H9 (cell line): ENCODE measurements around the gene ERI3. TPM values are rescaled to one million over a fixed set of nuclear protein-coding genes. Genes with fewer than 3 reads are reported as not detected.

Source experiments
- DNase-seq: peaks from one replicate; pipeline ENCODE4 v3.0.0-alpha.2; 2017
- H2AFZ ChIP-seq: one replicate; pipeline ENCODE4 v1.6.1; 2013; ENCODE audit warnings: mild to moderate bottlenecking, low read length, control low read depth, moderate library complexity
- H2AK5ac ChIP-seq: 2 replicates; pipeline ENCODE4 v1.6.1; 2013; ENCODE audit warnings: low read length, control low read depth, mixed read lengths; ENCODE audit not compliant: insufficient read length
- H2BK120ac ChIP-seq: one replicate; pipeline ENCODE4 v1.6.1; 2013; ENCODE audit warnings: low read depth, mild to moderate bottlenecking, low read length, control low read depth, inconsistent platforms; ENCODE audit not compliant: poor library complexity, severe bottlenecking
- H2BK12ac ChIP-seq: 2 replicates; pipeline ENCODE4 v1.6.1; 2013; ENCODE audit warnings: low read length, control low read depth, mixed read lengths, low read depth; ENCODE audit not compliant: insufficient read length
- H2BK15ac ChIP-seq: 2 replicates; pipeline ENCODE4 v1.6.1; 2013; ENCODE audit warnings: low read depth, low read length, control low read depth
- H2BK20ac ChIP-seq: one replicate; pipeline ENCODE4 v1.6.1; 2013; ENCODE audit warnings: low read depth, mild to moderate bottlenecking, low read length, control low read depth, inconsistent platforms; ENCODE audit not compliant: poor library complexity, severe bottlenecking
- H2BK5ac ChIP-seq: 2 replicates; pipeline ENCODE4 v1.6.1; 2013; ENCODE audit warnings: low read length, control low read depth, mixed read lengths; ENCODE audit not compliant: insufficient read length
- H3K14ac ChIP-seq: 2 replicates; pipeline ENCODE4 v1.6.1; 2013; ENCODE audit warnings: low read length, control low read depth; ENCODE audit not compliant: insufficient read depth
- H3K18ac ChIP-seq: 2 replicates; pipeline ENCODE4 v1.6.1; 2013; ENCODE audit warnings: low read depth, mild to moderate bottlenecking, mixed read lengths, low read length, control low read depth; ENCODE audit not compliant: insufficient read length
- H3K23ac ChIP-seq: 2 replicates; pipeline ENCODE4 v1.6.1; 2013; ENCODE audit warnings: low read length, control low read depth, mixed read lengths, low read depth; ENCODE audit not compliant: insufficient read length
- H3K23me2 ChIP-seq: 2 replicates; pipeline ENCODE4 v1.6.1; 2013; ENCODE audit warnings: low read depth, mild to moderate bottlenecking, mixed read lengths, low read length, control low read depth; ENCODE audit not compliant: insufficient read length, poor library complexity, severe bottlenecking
- H3K27ac ChIP-seq: 2 replicates; pipeline ENCODE4 v1.5.1; 2013; ENCODE audit warnings: low read length, control low read depth, mixed read lengths, low read depth; ENCODE audit not compliant: insufficient read length
- H3K27me3 ChIP-seq: 2 replicates; pipeline ENCODE4 v1.6.1; 2013; ENCODE audit warnings: low read length, control low read depth, inconsistent platforms; ENCODE audit not compliant: insufficient read depth
- H3K4ac ChIP-seq: 2 replicates; pipeline ENCODE4 v1.6.1; 2013; ENCODE audit warnings: low read depth, mild to moderate bottlenecking, control low read depth, inconsistent platforms, low read length, moderate library complexity
- H3K4me1 ChIP-seq: 2 replicates; pipeline ENCODE4 v1.6.1; 2013; ENCODE audit warnings: low read length, control low read depth, inconsistent platforms; ENCODE audit not compliant: insufficient read depth
- H3K4me2 ChIP-seq: 2 replicates; pipeline ENCODE4 v1.6.1; 2013; ENCODE audit warnings: low read length, control low read depth, mixed read lengths; ENCODE audit not compliant: insufficient read length, insufficient read depth
- H3K56ac ChIP-seq: 2 replicates; pipeline ENCODE4 v1.6.1; 2013; ENCODE audit warnings: low read depth, mild to moderate bottlenecking, mixed read lengths, low read length, control low read depth; ENCODE audit not compliant: insufficient read length
- H3K79me1 ChIP-seq: 2 replicates; pipeline ENCODE4 v1.6.1; 2013; ENCODE audit warnings: low read depth, mild to moderate bottlenecking, moderate library complexity, low read length, control low read depth, inconsistent platforms; ENCODE audit not compliant: insufficient read depth, poor library complexity, severe bottlenecking
- H3K79me2 ChIP-seq: 2 replicates; pipeline ENCODE4 v1.6.1; 2013; ENCODE audit warnings: low read length, control low read depth, inconsistent platforms; ENCODE audit not compliant: insufficient read depth
- H3K9ac ChIP-seq: 2 replicates; pipeline ENCODE4 v1.6.1; 2013; ENCODE audit warnings: low read length, control low read depth, mixed read lengths; ENCODE audit not compliant: insufficient read length; ENCODE audit errors: extremely low read depth
- H3K9me3 ChIP-seq: one replicate; pipeline ENCODE4 v1.6.1; 2013; ENCODE audit warnings: low read depth, low read length, inconsistent platforms; ENCODE audit not compliant: control insufficient read depth
- H3T11ph ChIP-seq: one replicate; pipeline ENCODE4 v1.6.1; 2013; ENCODE audit warnings: mild to moderate bottlenecking, low read length, control low read depth, inconsistent platforms
- H4K20me1 ChIP-seq: one replicate; pipeline ENCODE4 v1.6.1; 2013; ENCODE audit not compliant: control insufficient read depth, insufficient read length, insufficient read depth
- H4K5ac ChIP-seq: 2 replicates; pipeline ENCODE4 v1.6.1; 2013; ENCODE audit warnings: low read depth, mild to moderate bottlenecking, mixed read lengths, low read length, control low read depth; ENCODE audit not compliant: insufficient read length
- H4K8ac ChIP-seq: replicated peaks from 2 replicates; pipeline ENCODE4 v1.6.1; 2013; ENCODE audit warnings: low read length, control low read depth, mixed read lengths, low read depth; ENCODE audit not compliant: insufficient read length
- H4K91ac ChIP-seq: 2 replicates; pipeline ENCODE4 v1.6.1; 2013; ENCODE audit warnings: low read depth, mild to moderate bottlenecking, moderate library complexity, mixed read lengths, low read length, control low read depth; ENCODE audit not compliant: insufficient read length
- H3K27ac Mint-ChIP-seq, 3 experiments: 2 replicates in 2 of 3; 3 replicates in 1 of 3; pipeline ENCODE4 v1.8.0; 2020 to 2021; ENCODE audit warnings: mixed read lengths in 3 of 3, mild to moderate bottlenecking in 1 of 3, moderate library complexity in 1 of 3
- H3K27me3 Mint-ChIP-seq: 2 replicates; pipeline ENCODE4 v1.8.0; 2021; ENCODE audit warnings: low read depth, mild to moderate bottlenecking, moderate library complexity, mixed read lengths
- H3K36me3 Mint-ChIP-seq, 3 experiments: 2 replicates in 2 of 3; 3 replicates in 1 of 3; pipeline ENCODE4 v1.8.0; 2020 to 2021; ENCODE audit warnings: low read depth in 3 of 3, mixed read lengths in 3 of 3; ENCODE audit not compliant: insufficient read depth in 1 of 3
- H3K4me1 Mint-ChIP-seq, 2 experiments: 2 replicates each; pipeline ENCODE4 v1.8.0; 2020; ENCODE audit warnings: mixed read lengths in 2 of 2
- H3K4me3 Mint-ChIP-seq, 2 experiments: 2 replicates in 1 of 2; 3 replicates in 1 of 2; pipeline ENCODE4 v1.8.0; 2020 to 2021; ENCODE audit warnings: mild to moderate bottlenecking in 2 of 2, mixed read lengths in 2 of 2, moderate library complexity in 1 of 2
- H3K9me3 Mint-ChIP-seq, 2 experiments: 2 replicates in 1 of 2; 3 replicates in 1 of 2; pipeline ENCODE4 v1.8.0; 2020; ENCODE audit warnings: mild to moderate bottlenecking in 2 of 2, mixed read lengths in 2 of 2, moderate library complexity in 1 of 2
- WGBS: extraction: QIAGEN DNeasy Blood & Tissue Kit; methylation state at CpG from one replicate; pipeline ENCODE4 v1.1.7; 2013; ENCODE audit warnings: missing lambda C conversion rate, low lambda C conversion rate, mixed read lengths; ENCODE audit not compliant: insufficient read length; ENCODE audit errors: extremely low coverage; 5-methylcytosine and 5-hydroxymethylcytosine counted together
- total RNA-seq: library from RNA; stranded (reverse); gene quantifications from 2 replicates; pipeline ENCODE4 v1.2.1, GENCODE V29; 2021
- TF ChIP-seq, protein P1 (sequence below): fragments of 200-600 bp; sonication (generic); conservative IDR thresholded peaks from 3 replicates; pipeline ENCODE4 v1.8.0; 2021; ENCODE audit warnings: antibody characterized with exemption, mild to moderate bottlenecking

ERI3 gene
- total RNA-seq, 1 experiment from 2014 or later: 61.6 TPM

DNA sequence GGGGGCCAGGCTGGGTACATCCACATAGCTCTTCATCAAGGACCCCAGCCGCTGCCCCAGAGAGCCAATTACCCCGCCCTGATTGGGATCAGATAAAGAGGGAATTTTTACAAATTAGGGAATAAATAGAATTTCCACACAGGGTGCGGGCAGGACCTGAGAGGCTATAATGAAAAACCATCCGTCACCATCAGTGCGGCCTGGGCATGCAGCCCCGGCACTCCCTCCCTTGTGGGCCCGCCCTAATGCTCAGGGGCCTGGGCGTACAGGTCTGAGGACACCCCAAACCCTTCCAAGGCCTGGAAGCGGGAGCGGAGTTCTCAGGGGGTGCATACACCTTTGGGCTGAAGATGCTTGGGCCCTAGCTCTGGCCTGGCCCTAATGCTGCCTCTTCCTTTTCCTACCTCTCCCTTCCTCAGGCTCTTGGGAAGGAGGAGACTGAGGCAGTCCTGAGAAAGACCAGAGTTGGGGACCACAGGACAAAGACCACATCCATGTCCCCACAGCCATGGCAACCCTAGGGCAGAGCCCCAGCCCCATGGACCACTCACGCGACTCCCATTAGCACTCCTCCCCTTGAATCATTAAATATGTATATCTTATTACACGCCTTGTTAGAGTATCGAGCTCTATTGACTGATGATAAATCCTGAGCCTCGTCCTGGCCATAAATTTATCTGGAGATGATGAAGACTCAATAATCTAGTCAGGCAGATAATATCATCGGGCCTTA lies 125.5 kb downstream of the ERI3 start:
- Histone ChIP-seq H3K4me1 (no peaks in the 10 kb centered on the region), H3K18ac (no peak overlapping the region), H3T11ph (no peak overlapping the region), H3K14ac (no peak overlapping the region), H2BK15ac (no peak overlapping the region), H2BK120ac (no peak overlapping the region), H3K9me3 (peaks cover 19% of the 10 kb centered on the region), H3K79me1 (no peaks in the 10 kb centered on the region), H3K4ac (no peak overlapping the region), H2AK5ac (no peak overlapping the region), H3K27ac (no peak overlapping the region), H2BK12ac (no peak overlapping the region), H3K9ac (no peak overlapping the region), H4K20me1 (no peaks in the 10 kb centered on the region), H2AFZ (no peak overlapping the region), H4K8ac (no peak overlapping the region), H3K79me2 (no peaks in the 10 kb centered on the region), H4K5ac (no peak overlapping the region), H3K27me3 (no peaks in the 10 kb centered on the region), H3K56ac (no peak overlapping the region), H2BK20ac (no peak overlapping the region), H3K23me2 (no peaks in the 10 kb centered on the region), H3K23ac (no peak overlapping the region), H2BK5ac (no peak overlapping the region), H4K91ac (no peak overlapping the region), H3K4me2 (no peak overlapping the region)
- no CpG with 5 or more reads among the region's 16 CpGs for WGBS
- Mint-ChIP-seq H3K27me3 (peaks cover 4% of the 10 kb centered on the region), H3K4me1 (no peaks in the 10 kb centered on the region), H3K9me3 (peaks cover 25 to 41% of the 10 kb centered on the region in 2 experiments), H3K4me3 (no peak overlapping the region), H3K36me3 (peaks cover 53 to 58% (median 55%) of the 10 kb centered on the region in 3 experiments), H3K27ac (no peak overlapping the region)
- TF ChIP-seq, protein P1, sequence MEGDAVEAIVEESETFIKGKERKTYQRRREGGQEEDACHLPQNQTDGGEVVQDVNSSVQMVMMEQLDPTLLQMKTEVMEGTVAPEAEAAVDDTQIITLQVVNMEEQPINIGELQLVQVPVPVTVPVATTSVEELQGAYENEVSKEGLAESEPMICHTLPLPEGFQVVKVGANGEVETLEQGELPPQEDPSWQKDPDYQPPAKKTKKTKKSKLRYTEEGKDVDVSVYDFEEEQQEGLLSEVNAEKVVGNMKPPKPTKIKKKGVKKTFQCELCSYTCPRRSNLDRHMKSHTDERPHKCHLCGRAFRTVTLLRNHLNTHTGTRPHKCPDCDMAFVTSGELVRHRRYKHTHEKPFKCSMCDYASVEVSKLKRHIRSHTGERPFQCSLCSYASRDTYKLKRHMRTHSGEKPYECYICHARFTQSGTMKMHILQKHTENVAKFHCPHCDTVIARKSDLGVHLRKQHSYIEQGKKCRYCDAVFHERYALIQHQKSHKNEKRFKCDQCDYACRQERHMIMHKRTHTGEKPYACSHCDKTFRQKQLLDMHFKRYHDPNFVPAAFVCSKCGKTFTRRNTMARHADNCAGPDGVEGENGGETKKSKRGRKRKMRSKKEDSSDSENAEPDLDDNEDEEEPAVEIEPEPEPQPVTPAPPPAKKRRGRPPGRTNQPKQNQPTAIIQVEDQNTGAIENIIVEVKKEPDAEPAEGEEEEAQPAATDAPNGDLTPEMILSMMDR: no peak
- no peak for DNase-seq
